ENCODE results near the gene SSUH2. TPM values are rescaled to one million over a fixed set of nuclear protein-coding genes. Genes with fewer than 3 reads are reported as not detected.

Gene SSUH2
- total and polyA plus RNA-seq, 2 of the 4 experiments (the other 2 are of a cell fraction): 0.10 TPM; not detected in 1

- no peak overlapping the region for H3K14ac ChIP-seq (replicated peaks; ENCODE audit: low read depth, low read length)
- no peaks in the 10 kb centered on the region for H3K36me3 ChIP-seq (ENCODE audit: control insufficient read depth, insufficient read depth, low read length)
- POLR2A ChIA-PET (ENCODE audit: unreplicated experiment): no interaction called here
- H3K23ac ChIP-seq (ENCODE audit: low read depth, low read length): no peak overlapping the region
- H3K4me3 ChIP-seq (ENCODE audit: insufficient read depth, low read depth, low read length): no peak overlapping the region
- H2BK120ac ChIP-seq (ENCODE audit: low read depth, low read length): no peak overlapping the region
- H2BK5ac ChIP-seq (ENCODE audit: low read depth, low read length, poor library complexity, severe bottlenecking): no peak overlapping the region
- BruUV-seq (replicated peaks): no TSS peak
- no peaks in the 10 kb centered on the region for H4K20me1 ChIP-seq (ENCODE audit: insufficient read depth, low read length)
- no peak for DNase-seq
- no peak overlapping the region for H4K91ac ChIP-seq (ENCODE audit: insufficient read depth, low read depth, low read length)
- H4K8ac ChIP-seq (ENCODE audit: low read depth in 2 of 2, low read length in 2 of 2): no peak overlapping the region
- 50% methylated on average over 1 of the region's 2 CpGs; no CpG with 5 or more reads in 1 of the 2 experiments for WGBS, 2 experiments (ENCODE audit: extremely low coverage in 2 of 2, insufficient read length in 1 of 2)
- no peak overlapping the region for H3K56ac ChIP-seq (ENCODE audit: extremely low read depth, insufficient read depth, low read length)
- CTCF ChIA-PET: no interaction called here
- no peaks in the 10 kb centered on the region for H3K79me1 ChIP-seq (ENCODE audit: low read depth in 1 of 2, low read length in 2 of 2)
- no peak overlapping the region for H2BK20ac ChIP-seq (ENCODE audit: low read depth, low read length)
- H2BK15ac ChIP-seq (ENCODE audit: low read depth, low read length): no peak overlapping the region
- no peak for TF ChIP-seq CHD1 (IDR thresholded peaks at IDR 0.05; ENCODE audit: low read depth, low read length)
- TF ChIP-seq, protein P1, sequence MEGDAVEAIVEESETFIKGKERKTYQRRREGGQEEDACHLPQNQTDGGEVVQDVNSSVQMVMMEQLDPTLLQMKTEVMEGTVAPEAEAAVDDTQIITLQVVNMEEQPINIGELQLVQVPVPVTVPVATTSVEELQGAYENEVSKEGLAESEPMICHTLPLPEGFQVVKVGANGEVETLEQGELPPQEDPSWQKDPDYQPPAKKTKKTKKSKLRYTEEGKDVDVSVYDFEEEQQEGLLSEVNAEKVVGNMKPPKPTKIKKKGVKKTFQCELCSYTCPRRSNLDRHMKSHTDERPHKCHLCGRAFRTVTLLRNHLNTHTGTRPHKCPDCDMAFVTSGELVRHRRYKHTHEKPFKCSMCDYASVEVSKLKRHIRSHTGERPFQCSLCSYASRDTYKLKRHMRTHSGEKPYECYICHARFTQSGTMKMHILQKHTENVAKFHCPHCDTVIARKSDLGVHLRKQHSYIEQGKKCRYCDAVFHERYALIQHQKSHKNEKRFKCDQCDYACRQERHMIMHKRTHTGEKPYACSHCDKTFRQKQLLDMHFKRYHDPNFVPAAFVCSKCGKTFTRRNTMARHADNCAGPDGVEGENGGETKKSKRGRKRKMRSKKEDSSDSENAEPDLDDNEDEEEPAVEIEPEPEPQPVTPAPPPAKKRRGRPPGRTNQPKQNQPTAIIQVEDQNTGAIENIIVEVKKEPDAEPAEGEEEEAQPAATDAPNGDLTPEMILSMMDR (conservative IDR thresholded peaks at IDR 0.05; ENCODE audit: low read depth, low read length): no peak
- TF ChIP-seq NFE2L2 (IDR thresholded peaks at IDR 0.05; ENCODE audit: low read depth, low read length): no peak
- no peak for TF ChIP-seq CEBPB (IDR thresholded peaks at IDR 0.05; ENCODE audit: low read depth, low read length)
- TF ChIP-seq BHLHE40 (IDR thresholded peaks at IDR 0.05; ENCODE audit: low read depth, low read length): no peak
- no peak for TF ChIP-seq SMC3 (IDR thresholded peaks at IDR 0.05; ENCODE audit: low read depth, low read length)
- TF ChIP-seq, protein P2, sequence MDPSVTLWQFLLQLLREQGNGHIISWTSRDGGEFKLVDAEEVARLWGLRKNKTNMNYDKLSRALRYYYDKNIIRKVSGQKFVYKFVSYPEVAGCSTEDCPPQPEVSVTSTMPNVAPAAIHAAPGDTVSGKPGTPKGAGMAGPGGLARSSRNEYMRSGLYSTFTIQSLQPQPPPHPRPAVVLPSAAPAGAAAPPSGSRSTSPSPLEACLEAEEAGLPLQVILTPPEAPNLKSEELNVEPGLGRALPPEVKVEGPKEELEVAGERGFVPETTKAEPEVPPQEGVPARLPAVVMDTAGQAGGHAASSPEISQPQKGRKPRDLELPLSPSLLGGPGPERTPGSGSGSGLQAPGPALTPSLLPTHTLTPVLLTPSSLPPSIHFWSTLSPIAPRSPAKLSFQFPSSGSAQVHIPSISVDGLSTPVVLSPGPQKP (IDR thresholded peaks at IDR 0.05; ENCODE audit: borderline replicate concordance, low read depth, low read length): no peak
- no peak for TF ChIP-seq RCOR1 (IDR thresholded peaks at IDR 0.05; ENCODE audit: insufficient replicate concordance, low read length)
- TF ChIP-seq MAFK (IDR thresholded peaks at IDR 0.05; ENCODE audit: low read depth, low read length): no peak
- TF ChIP-seq MXI1 (IDR thresholded peaks at IDR 0.05; ENCODE audit: borderline replicate concordance, low read depth, low read length): no peak
- TF ChIP-seq RAD21 (IDR thresholded peaks at IDR 0.05; ENCODE audit: low read length): no peak
- no peak for TF ChIP-seq POLR2A (IDR thresholded peaks at IDR 0.05; ENCODE audit: low read depth, low read length)
- TF ChIP-seq MAZ (IDR thresholded peaks at IDR 0.05; ENCODE audit: borderline replicate concordance, low read depth, low read length): no peak
- TF ChIP-seq RFX5 (IDR thresholded peaks at IDR 0.05; ENCODE audit: low read depth, low read length): no peak
- ATAC-seq (ENCODE audit: low read depth): no peak
- in situ Hi-C loops (cut with MboI; ENCODE audit: low sequenced_read_pairs) (loop anchor here (25.0 kb wide), 1 partner anchor 410 kb away; no protein-coding TSS in a partner anchor), intact Hi-C loops (cut with micrococcal nuclease) (no loop called here), dilution Hi-C loops (cut with HindIII; ENCODE audit: low sequenced_read_pairs, unreplicated experiment) (no loop called here)
- no peak overlapping the region for H2AFZ ChIP-seq (replicated peaks; ENCODE audit: low read length, poor library complexity)
- no peaks in the 10 kb centered on the region; the same call in 1 of the 2 replicates for H3K9me3 ChIP-seq (ENCODE audit: control insufficient read depth, insufficient read depth, low read length)
- H3K18ac ChIP-seq (ENCODE audit: low read depth, low read length): no peak overlapping the region
- no peaks in the 10 kb centered on the region; the same call in 1 of the 2 replicates for H3K9me1 ChIP-seq (ENCODE audit: insufficient read depth, low read length)
- H2AK5ac ChIP-seq (ENCODE audit: low read depth, low read length): no peak overlapping the region
- no peak overlapping the region for H3K27ac ChIP-seq (ENCODE audit: insufficient read depth, low read length)
- no peak overlapping the region for H2AK9ac ChIP-seq (replicated peaks; ENCODE audit: low read depth, low read length, poor library complexity)
- peaks cover 25% of the 10 kb centered on the region for H3K27me3 ChIP-seq (ENCODE audit: control insufficient read depth, insufficient read depth, low read length)
- no peak overlapping the region for H3K4me2 ChIP-seq (ENCODE audit: low read depth, low read length)
- H3K4me1 ChIP-seq (ENCODE audit: control insufficient read depth, insufficient read depth, low read length): no peaks in the 10 kb centered on the region
- no peak overlapping the region for H3K4ac ChIP-seq (ENCODE audit: low read depth, low read length)
- no peak overlapping the region for H3K9ac ChIP-seq (ENCODE audit: low read depth, low read length)
- H4K5ac ChIP-seq (ENCODE audit: low read depth, low read length): no peak overlapping the region
Observed at GRCh38 chr3:8652324-8652987, 7.9 kb upstream of the SSUH2 start.
